H1 (cell line): ENCODE measurements around the gene FBXO44. TPM values are rescaled to one million over a fixed set of nuclear protein-coding genes. Genes with fewer than 3 reads are reported as not detected.
A peak's percentile ranks its signal among the peaks of the same experiment; 100 is the strongest.

ENCODE experiments used
- CTCF ChIA-PET: fragments of 300-600 bp; sonication (Branson Sonifier 250); formaldehyde crosslinking; loops from one replicate; lab custom pipeline; 2021; ENCODE audit not compliant: partially characterized antibody; lab: Charles Lee
- POLR2A ChIA-PET: fragments of 300-600 bp; sonication (Branson Sonifier 250); formaldehyde crosslinking; loops from one replicate; lab custom pipeline; 2021; ENCODE audit warnings: inconsistent platforms; ENCODE audit not compliant: partially characterized antibody; lab: Charles Lee
- DNase-seq, 2 experiments: peaks; one replicate each; pipeline versions ENCODE4 v3.0.0 to v3.0.0-alpha.2; 2010 to 2022; ENCODE audit warnings: low spot score in 2 of 2, low read depth in 1 of 2, mixed read lengths in 1 of 2
- FAIRE-seq: peaks from 2 replicates; lab custom pipeline; 2011; peaks lifted over from hg19 to GRCh38; lab: Jason Lieb, UNC
- H2AFZ ChIP-seq: 2 replicates; pipeline ENCODE4 v1.8.1; 2012; ENCODE audit warnings: low read length, inconsistent platforms
- H2AK5ac ChIP-seq: 2 replicates; pipeline ENCODE4 v1.6.1; 2013; ENCODE audit warnings: low read depth, low read length
- H2BK120ac ChIP-seq: replicated peaks from 2 replicates; pipeline ENCODE3; 2013; ENCODE audit warnings: low read depth, low read length, inconsistent platforms
- H2BK12ac ChIP-seq: 2 replicates; pipeline ENCODE4 v1.6.1; 2013; ENCODE audit warnings: low read depth, low read length
- H2BK15ac ChIP-seq: 2 replicates; pipeline ENCODE4 v1.6.1; 2013; ENCODE audit warnings: low read length
- H2BK20ac ChIP-seq: 2 replicates; pipeline ENCODE4 v1.6.1; 2013; ENCODE audit warnings: low read length
- H2BK5ac ChIP-seq: 2 replicates; pipeline ENCODE4 v1.6.1; 2013; ENCODE audit warnings: low read depth, low read length
- H3K14ac ChIP-seq: 2 replicates; pipeline ENCODE4 v1.6.1; 2013; ENCODE audit warnings: inconsistent platforms; ENCODE audit not compliant: insufficient read length
- H3K18ac ChIP-seq: 2 replicates; pipeline ENCODE4 v1.6.1; 2013; ENCODE audit warnings: low read length; ENCODE audit errors: extremely low read depth
- H3K23ac ChIP-seq: 2 replicates; pipeline ENCODE4 v1.6.1; 2013; ENCODE audit warnings: inconsistent platforms; ENCODE audit not compliant: insufficient read length
- H3K23me2 ChIP-seq: 2 replicates; pipeline ENCODE4 v1.6.1; 2013; ENCODE audit warnings: low read depth, low read length
- H3K27ac ChIP-seq: 2 replicates; pipeline ENCODE4 v1.6.1; 2011; ENCODE audit warnings: low read depth, low read length, inconsistent platforms
- H3K27me3 ChIP-seq, 4 experiments: replicated peaks in 1 of 4; 1 replicate in 1 of 4; 2 replicates in 3 of 4; pipeline versions ENCODE4 v1.6.1 to v1.8.1; 2011 to 2013; ENCODE audit warnings: low read length in 3 of 4, mild to moderate bottlenecking in 3 of 4, inconsistent platforms in 2 of 4, mixed read lengths in 2 of 4, moderate library complexity in 1 of 4; ENCODE audit not compliant: control insufficient read depth in 3 of 4, insufficient read depth in 3 of 4; ENCODE audit errors: extremely low read depth in 1 of 4
- H3K36me3 ChIP-seq, 4 experiments: 2 replicates each; pipeline versions ENCODE4 v1.6.1 to v1.8.1; 2011 to 2013; ENCODE audit warnings: mild to moderate bottlenecking in 4 of 4, low read length in 3 of 4, moderate library complexity in 2 of 4, control low read depth in 1 of 4, inconsistent platforms in 1 of 4; ENCODE audit not compliant: insufficient read depth in 4 of 4, control insufficient read depth in 2 of 4
- H3K4ac ChIP-seq: replicated peaks from 2 replicates; pipeline ENCODE3; 2013; ENCODE audit warnings: low read length, low read depth, mixed read lengths, inconsistent platforms; ENCODE audit not compliant: insufficient read length
- H3K4me1 ChIP-seq, 4 experiments: replicated peaks in 1 of 4; 1 replicate in 1 of 4; 2 replicates in 3 of 4; pipeline versions ENCODE4 v1.6.1 to v1.8.1; 2011 to 2013; ENCODE audit warnings: low read length in 3 of 4, inconsistent platforms in 2 of 4, mixed read lengths in 1 of 4; ENCODE audit not compliant: insufficient read depth in 4 of 4, control insufficient read depth in 3 of 4
- H3K4me2 ChIP-seq, 2 experiments: 2 replicates each; pipeline versions ENCODE4 v1.6.1 to v1.8.1; 2011 to 2013; ENCODE audit warnings: low read depth in 2 of 2, low read length in 2 of 2, control low read depth in 1 of 2, inconsistent platforms in 1 of 2, mild to moderate bottlenecking in 1 of 2; ENCODE audit not compliant: insufficient read depth in 1 of 2
- H3K4me3 ChIP-seq, 4 experiments: fragments of 200-600, 300-600 bp in 1 of 4; sonication (generic), shearing (Covaris generic), sonication (Bioruptor Twin) in 1 of 4; 2 replicates each; pipeline versions ENCODE4 v1.5.1 to v1.8.1; 2011 to 2016; ENCODE audit warnings: low read length in 4 of 4, low read depth in 3 of 4, control low read depth in 2 of 4, inconsistent platforms in 2 of 4, mild to moderate bottlenecking in 2 of 4, mixed read lengths in 1 of 4, moderate library complexity in 1 of 4; ENCODE audit not compliant: insufficient read depth in 2 of 4; ENCODE audit errors: extremely low read depth in 1 of 4
- H3K56ac ChIP-seq: replicated peaks from 2 replicates; pipeline ENCODE3; 2013; ENCODE audit warnings: low read depth, mild to moderate bottlenecking, mixed read lengths, low read length, inconsistent platforms; ENCODE audit not compliant: insufficient read length
- H3K79me1 ChIP-seq: 2 replicates; pipeline ENCODE4 v1.6.1; 2013; ENCODE audit warnings: low read depth, low read length, control low read depth
- H3K79me2 ChIP-seq, 2 experiments: 2 replicates each; pipeline versions ENCODE4 v1.6.1 to v1.8.1; 2012 to 2013; ENCODE audit warnings: low read length in 2 of 2, mild to moderate bottlenecking in 2 of 2, inconsistent platforms in 1 of 2; ENCODE audit not compliant: insufficient read depth in 2 of 2, control insufficient read depth in 1 of 2
- H3K9ac ChIP-seq, 4 experiments: replicated peaks in 1 of 4; 1 replicate in 1 of 4; 2 replicates in 3 of 4; pipeline versions ENCODE4 v1.6.1 to v1.8.1; 2011 to 2013; ENCODE audit warnings: low read depth in 3 of 4, low read length in 3 of 4, control low read depth in 2 of 4, mild to moderate bottlenecking in 2 of 4, moderate library complexity in 2 of 4, inconsistent platforms in 1 of 4; ENCODE audit errors: extremely low read depth in 1 of 4
- H3K9me3 ChIP-seq, 2 experiments: 2 replicates each; pipeline versions ENCODE4 v1.6.1 to v1.8.1; 2012 to 2013; ENCODE audit warnings: mild to moderate bottlenecking in 2 of 2, moderate library complexity in 2 of 2, control low read depth in 1 of 2, inconsistent platforms in 1 of 2, low read depth in 1 of 2, low read length in 1 of 2, mixed read lengths in 1 of 2; ENCODE audit not compliant: insufficient read depth in 2 of 2
- H4K20me1 ChIP-seq, 2 experiments: replicated peaks in 1 of 2; 2 replicates each; pipeline versions ENCODE3 to v1.8.1; 2011 to 2013; ENCODE audit warnings: inconsistent platforms in 2 of 2, low read length in 2 of 2, mild to moderate bottlenecking in 1 of 2; ENCODE audit not compliant: insufficient read depth in 2 of 2, control insufficient read depth in 1 of 2
- H4K5ac ChIP-seq: 2 replicates; pipeline ENCODE4 v1.6.1; 2013; ENCODE audit warnings: low read length, low read depth, mixed read lengths, inconsistent platforms; ENCODE audit not compliant: insufficient read length
- H4K8ac ChIP-seq: 2 replicates; pipeline ENCODE4 v1.8.0; 2013; ENCODE audit warnings: mild to moderate bottlenecking, moderate library complexity, low read length, inconsistent platforms; ENCODE audit not compliant: insufficient read depth; ENCODE audit errors: extremely low read depth
- H4K91ac ChIP-seq: replicated peaks from 2 replicates; pipeline ENCODE3; 2013; ENCODE audit warnings: low read length, mixed read lengths, inconsistent platforms; ENCODE audit not compliant: insufficient read length
- KDM5A ChIP-seq: fragments of 200-600 bp; IDR thresholded peaks from 2 replicates; pipeline ENCODE4 v1.7.1; 2012; ENCODE audit warnings: mild to moderate bottlenecking, low read length, inconsistent platforms, mixed read lengths
- YY1 ChIP-seq: IDR thresholded peaks from 2 replicates; pipeline ENCODE4 v1.6.1; 2011; ENCODE audit warnings: low read depth, mild to moderate bottlenecking, low read length
- WGBS, 2 experiments: shearing (Covaris generic) in 1 of 2; methylation state at CpG; one replicate each; pipeline versions ENCODE4 v1.1.6 to v1.1.7; 2013 to 2015; ENCODE audit warnings: low lambda C conversion rate in 2 of 2, mixed read lengths in 2 of 2, inconsistent platforms in 1 of 2, low coverage in 1 of 2, missing lambda C conversion rate in 1 of 2; ENCODE audit not compliant: insufficient replicate concordance in 2 of 2, insufficient coverage in 1 of 2, insufficient read length in 1 of 2; ENCODE audit errors: extremely low coverage in 1 of 2, missing lambda C conversion rate in 1 of 2; 5-methylcytosine and 5-hydroxymethylcytosine counted together
- polyA plus RNA-seq, 7 experiments: library from polyadenylated mRNA; depleted of rRNA in 3 of 7; stranded (reverse) in 5 of 7; unstranded in 2 of 7; fragments of >200 nt in 5 of 7; fragments of 200-250 nt in 2 of 7; gene quantifications; 1 replicate in 5 of 7; 2 replicates in 1 of 7; 4 replicates in 1 of 7; pipeline versions ENCODE4 v1.2.1 to v1.2.3, GENCODE V29; 2011 to 2013; ENCODE audit warnings: missing spikeins in 2 of 7, mixed read lengths in 2 of 7
- total RNA-seq: library from RNA; stranded (reverse); fragmentation: NEBNext Ultra II Directional; extraction: Animal tissue kit (Norgen Biotek cat#: 25700); gene quantifications from 2 replicates; pipeline ENCODE4 v1.2.1, GENCODE V29; 2021

Gene FBXO44
- total and polyA plus RNA-seq, 2 of the 8 experiments (the other 6 are each of a cell fraction or from before 2014, with no cell fraction given) = 27.0 to 27.2 TPM

GRCh38 chr1:11711490-11711889, 56.8 kb downstream of the FBXO44 start:
- Histone ChIP-seq H2BK12ac (peak overlapping the region; percentile 40; the same call in 1 of the 2 replicates), H3K36me3 (peaks cover 0 to 4% (median 2%) of the 10 kb centered on the region in 4 experiments; a peak in 5 of 8 replicates), H3K9ac (no peak overlapping the region), H3K4me1 (peaks cover 0 to 10% (median 8%) of the 10 kb centered on the region in 4 experiments; a peak in 5 of 7 replicates), H4K5ac (no peak overlapping the region), H3K4me2 (no peak overlapping the region), H3K79me1 (no peaks in the 10 kb centered on the region), H3K23me2 (no peaks in the 10 kb centered on the region), H2BK5ac (peak overlapping the region; percentile 40), H3K4me3 (no peak overlapping the region), H3K9me3 (no peaks in the 10 kb centered on the region), H3K56ac (no peak overlapping the region), H4K91ac (no peak overlapping the region), H2BK20ac (no peak overlapping the region), H3K27me3 (no peaks in the 10 kb centered on the region), H2AK5ac (no peak overlapping the region), H3K4ac (no peak overlapping the region), H4K20me1 (no peaks in the 10 kb centered on the region), H4K8ac (no peak overlapping the region), H3K79me2 (no peaks in the 10 kb centered on the region), H3K14ac (no peak overlapping the region), H3K23ac (no peak overlapping the region), H2AFZ (no peak overlapping the region), H2BK120ac (no peak overlapping the region), H3K27ac (no peak overlapping the region), H2BK15ac (peak overlapping the region; percentile 61; the same call in 1 of the 2 replicates), H3K18ac (no peak overlapping the region)
- 99% methylated on average over 5 of the region's 5 CpGs; no CpG with 5 or more reads in 1 of the 2 experiments for WGBS, 2 experiments
- ChIA-PET POLR2A (interaction anchor here (0.7 to 14.6 kb wide), 8 partner anchors 10 to 47 kb away, joined by 3 to 329 read pairs (median 6); partner anchors contain the start of genes DRAXIN, FBXO6 and MAD2L2), CTCF (interaction anchor here (0.7 to 11.1 kb wide), 16 partner anchors 8 to 95 kb away, joined by 3 to 266 read pairs (median 6); partner anchors contain the start of genes DRAXIN, FBXO2, FBXO44 and FBXO6)
- TF ChIP-seq YY1 (peak; percentile 35; the same call in 1 of the 2 replicates), KDM5A (no peak)
- DNase-seq (no peak), FAIRE-seq (no peak)
